OCI-LY7 (cell line): ENCODE measurements around the gene LUC7L2.
A peak's percentile ranks its signal among the peaks of the same experiment; 100 is the strongest.

ENCODE experiments used
- EZH2phosphoT487 ChIP-seq: fragments of 200-600 bp; sonication (generic); IDR thresholded peaks from 2 replicates; pipeline ENCODE4 v1.6.1; 2018; ENCODE audit warnings: low read depth, borderline replicate concordance, mild to moderate bottlenecking, mixed run types, antibody characterized with exemption, low read length, moderate library complexity, mixed read lengths
- TF ChIP-seq, protein P1 (sequence below): fragments of 200-600 bp; sonication (generic); conservative IDR thresholded peaks from 2 replicates; pipeline ENCODE4 v1.5.1; 2014; ENCODE audit warnings: mild to moderate bottlenecking, antibody characterized with exemption, low read length, moderate library complexity, mixed read lengths

DNA sequence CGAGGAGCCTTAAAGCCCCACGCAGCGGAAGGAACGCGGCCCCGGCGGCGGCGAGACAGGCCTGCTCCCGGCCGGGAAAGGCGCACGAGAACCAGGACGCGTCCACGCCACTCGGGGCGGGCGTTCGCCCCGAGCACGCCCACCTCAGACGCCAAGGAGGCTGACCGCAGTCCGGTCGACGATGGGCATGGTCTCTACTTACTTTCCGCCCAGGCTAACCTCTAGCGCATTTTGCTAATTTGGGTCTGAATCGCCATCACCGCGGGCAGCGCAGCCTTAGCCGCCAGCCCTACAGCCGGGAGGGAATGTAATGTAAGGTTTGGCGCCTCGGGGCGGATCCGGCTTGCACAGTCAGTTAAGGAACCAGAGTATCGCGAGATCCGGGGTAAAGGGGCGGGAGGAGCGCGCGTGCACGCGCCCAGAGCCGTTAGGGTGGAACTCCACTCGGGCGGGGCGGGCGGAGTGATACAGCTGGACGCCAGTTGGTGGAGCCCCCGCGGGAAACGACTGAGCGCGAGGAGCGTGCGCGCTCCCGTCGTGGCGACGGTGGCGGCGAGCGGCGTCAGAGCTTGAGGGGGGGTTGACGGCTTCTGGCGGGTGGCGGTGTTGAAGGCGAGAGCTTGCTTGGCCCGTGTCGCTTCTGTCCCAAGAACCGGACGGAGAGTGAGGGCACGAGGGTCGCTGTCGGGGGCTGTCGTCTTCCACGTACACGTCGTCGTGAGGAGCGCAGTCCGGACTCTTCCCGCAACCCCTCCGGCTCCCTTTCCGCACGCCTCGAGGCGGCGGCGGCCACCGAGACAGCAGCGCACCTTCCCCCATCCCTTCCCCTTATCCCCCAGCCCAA is at the start of gene LUC7L2:
- TF ChIP-seq EZH2phosphoT487 = no peak
- TF ChIP-seq, protein P1, sequence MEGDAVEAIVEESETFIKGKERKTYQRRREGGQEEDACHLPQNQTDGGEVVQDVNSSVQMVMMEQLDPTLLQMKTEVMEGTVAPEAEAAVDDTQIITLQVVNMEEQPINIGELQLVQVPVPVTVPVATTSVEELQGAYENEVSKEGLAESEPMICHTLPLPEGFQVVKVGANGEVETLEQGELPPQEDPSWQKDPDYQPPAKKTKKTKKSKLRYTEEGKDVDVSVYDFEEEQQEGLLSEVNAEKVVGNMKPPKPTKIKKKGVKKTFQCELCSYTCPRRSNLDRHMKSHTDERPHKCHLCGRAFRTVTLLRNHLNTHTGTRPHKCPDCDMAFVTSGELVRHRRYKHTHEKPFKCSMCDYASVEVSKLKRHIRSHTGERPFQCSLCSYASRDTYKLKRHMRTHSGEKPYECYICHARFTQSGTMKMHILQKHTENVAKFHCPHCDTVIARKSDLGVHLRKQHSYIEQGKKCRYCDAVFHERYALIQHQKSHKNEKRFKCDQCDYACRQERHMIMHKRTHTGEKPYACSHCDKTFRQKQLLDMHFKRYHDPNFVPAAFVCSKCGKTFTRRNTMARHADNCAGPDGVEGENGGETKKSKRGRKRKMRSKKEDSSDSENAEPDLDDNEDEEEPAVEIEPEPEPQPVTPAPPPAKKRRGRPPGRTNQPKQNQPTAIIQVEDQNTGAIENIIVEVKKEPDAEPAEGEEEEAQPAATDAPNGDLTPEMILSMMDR = 0 out of 2 replicates have a peak, but pooled peaks have one; percentile 26
